ENCODE results near the gene GPX5.

Gene GPX5

GRCh38 chr6:28551891-28552666 lies 26.4 kb downstream of the GPX5 start:
- no peak overlapping the region for H3K27ac ChIP-seq (ENCODE audit: low read depth, low read length)
- H3K9ac ChIP-seq (ENCODE audit: low read length): no peak overlapping the region
- H3K4me1 ChIP-seq (ENCODE audit: control insufficient read depth, insufficient read depth, low read length): no peaks in the 10 kb centered on the region
- H3K36me3 ChIP-seq (ENCODE audit: control insufficient read depth, insufficient read depth, low read length): no peaks in the 10 kb centered on the region
- no peak overlapping the region for H3K4me3 ChIP-seq (ENCODE audit: low read length)
- peaks cover 4% of the 10 kb centered on the region for H3K27me3 ChIP-seq (ENCODE audit: control insufficient read depth, insufficient read depth, low read length)

- H3K4me3 ChIP-seq (ENCODE audit: low read length): no peak overlapping the region
- H3K27ac ChIP-seq (ENCODE audit: low read depth, low read length): no peak overlapping the region
- no peaks in the 10 kb centered on the region for H3K36me3 ChIP-seq (ENCODE audit: control insufficient read depth, insufficient read depth, low read length)
- no peaks in the 10 kb centered on the region for H3K4me1 ChIP-seq (ENCODE audit: control insufficient read depth, insufficient read depth, low read length)
- H3K9ac ChIP-seq (ENCODE audit: low read length): no peak overlapping the region
- H3K27me3 ChIP-seq (ENCODE audit: control insufficient read depth, insufficient read depth, low read length): peaks cover 4% of the 10 kb centered on the region
Measured at GRCh38 chr6:28553384-28553985, 27.8 kb downstream of the GPX5 start.

GRCh38 chr6:28553986-28554881 lies 28.6 kb downstream of the GPX5 start:
- no peak overlapping the region for H3K27ac ChIP-seq (ENCODE audit: low read depth, low read length)
- no peaks in the 10 kb centered on the region for H3K36me3 ChIP-seq (ENCODE audit: control insufficient read depth, insufficient read depth, low read length)
- no peaks in the 10 kb centered on the region for H3K4me1 ChIP-seq (ENCODE audit: control insufficient read depth, insufficient read depth, low read length)
- no peak overlapping the region for H3K9ac ChIP-seq (ENCODE audit: low read length)
- peaks cover 4% of the 10 kb centered on the region for H3K27me3 ChIP-seq (ENCODE audit: control insufficient read depth, insufficient read depth, low read length)
- H3K4me3 ChIP-seq (ENCODE audit: low read length): no peak overlapping the region

GRCh38 chr6:28555136-28555535 lies 29.5 kb downstream of the GPX5 start:
- Histone ChIP-seq H3K4me1 (ENCODE audit: control insufficient read depth, insufficient read depth, low read length) (no peaks in the 10 kb centered on the region), H3K9ac (ENCODE audit: low read length) (no peak overlapping the region), H3K4me3 (ENCODE audit: low read length) (no peak overlapping the region), H3K27me3 (ENCODE audit: control insufficient read depth, insufficient read depth, low read length) (peaks cover 4% of the 10 kb centered on the region), H3K27ac (ENCODE audit: low read depth, low read length) (no peak overlapping the region), H3K36me3 (ENCODE audit: control insufficient read depth, insufficient read depth, low read length) (no peaks in the 10 kb centered on the region)

GRCh38 chr6:28558629-28559028 lies 32.9 kb downstream of the GPX5 start:
- no peak overlapping the region for H3K27ac ChIP-seq (ENCODE audit: low read depth, low read length)
- H3K27me3 ChIP-seq (ENCODE audit: control insufficient read depth, insufficient read depth, low read length): peaks cover 4% of the 10 kb centered on the region
- no peaks in the 10 kb centered on the region for H3K4me1 ChIP-seq (ENCODE audit: control insufficient read depth, insufficient read depth, low read length)
- H3K36me3 ChIP-seq (ENCODE audit: control insufficient read depth, insufficient read depth, low read length): no peaks in the 10 kb centered on the region
- H3K4me3 ChIP-seq (ENCODE audit: low read length): no peak overlapping the region
- no peak overlapping the region for H3K9ac ChIP-seq (ENCODE audit: low read length)

- no peak overlapping the region for H3K4me3 ChIP-seq (ENCODE audit: low read length)
- H3K27ac ChIP-seq (ENCODE audit: low read depth, low read length): no peak overlapping the region
- H3K36me3 ChIP-seq (ENCODE audit: control insufficient read depth, insufficient read depth, low read length): no peaks in the 10 kb centered on the region
- no peaks in the 10 kb centered on the region for H3K27me3 ChIP-seq (ENCODE audit: control insufficient read depth, insufficient read depth, low read length)
- H3K4me1 ChIP-seq (ENCODE audit: control insufficient read depth, insufficient read depth, low read length): no peaks in the 10 kb centered on the region
- no peak overlapping the region for H3K9ac ChIP-seq (ENCODE audit: low read length)
Measured at GRCh38 chr6:28563430-28564095, 37.9 kb downstream of the GPX5 start.

GRCh38 chr6:28565823-28566526 lies 40.3 kb downstream of the GPX5 start:
- Histone ChIP-seq H3K36me3 (ENCODE audit: control insufficient read depth, insufficient read depth, low read length) (no peaks in the 10 kb centered on the region), H3K27ac (ENCODE audit: low read depth, low read length) (no peak overlapping the region), H3K27me3 (ENCODE audit: control insufficient read depth, insufficient read depth, low read length) (no peaks in the 10 kb centered on the region), H3K4me3 (ENCODE audit: low read length) (no peak overlapping the region), H3K4me1 (ENCODE audit: control insufficient read depth, insufficient read depth, low read length) (no peaks in the 10 kb centered on the region), H3K9ac (ENCODE audit: low read length) (no peak overlapping the region)

GRCh38 chr6:28566527-28567252 lies 41.0 kb downstream of the GPX5 start:
- H3K9ac ChIP-seq (ENCODE audit: low read length): no peak overlapping the region
- no peak overlapping the region for H3K27ac ChIP-seq (ENCODE audit: low read depth, low read length)
- no peak overlapping the region for H3K4me3 ChIP-seq (ENCODE audit: low read length)
- no peaks in the 10 kb centered on the region for H3K36me3 ChIP-seq (ENCODE audit: control insufficient read depth, insufficient read depth, low read length)
- H3K4me1 ChIP-seq (ENCODE audit: control insufficient read depth, insufficient read depth, low read length): no peaks in the 10 kb centered on the region
- no peaks in the 10 kb centered on the region for H3K27me3 ChIP-seq (ENCODE audit: control insufficient read depth, insufficient read depth, low read length)

- Histone ChIP-seq H3K27ac (ENCODE audit: low read depth, low read length) (no peak overlapping the region), H3K4me3 (ENCODE audit: low read length) (no peak overlapping the region), H3K27me3 (ENCODE audit: control insufficient read depth, insufficient read depth, low read length) (no peaks in the 10 kb centered on the region), H3K9ac (ENCODE audit: low read length) (no peak overlapping the region), H3K36me3 (ENCODE audit: control insufficient read depth, insufficient read depth, low read length) (no peaks in the 10 kb centered on the region), H3K4me1 (ENCODE audit: control insufficient read depth, insufficient read depth, low read length) (no peaks in the 10 kb centered on the region)
Measured at GRCh38 chr6:28567506-28567905, 41.8 kb downstream of the GPX5 start.

- no peaks in the 10 kb centered on the region for H3K4me1 ChIP-seq (ENCODE audit: control insufficient read depth, insufficient read depth, low read length)
- H3K9ac ChIP-seq (ENCODE audit: low read length): no peak overlapping the region
- H3K4me3 ChIP-seq (ENCODE audit: low read length): no peak overlapping the region
- H3K36me3 ChIP-seq (ENCODE audit: control insufficient read depth, insufficient read depth, low read length): no peaks in the 10 kb centered on the region
- no peak overlapping the region for H3K27ac ChIP-seq (ENCODE audit: low read depth, low read length)
- H3K27me3 ChIP-seq (ENCODE audit: control insufficient read depth, insufficient read depth, low read length): no peaks in the 10 kb centered on the region
Measured at GRCh38 chr6:28568515-28569108, 42.9 kb downstream of the GPX5 start.

- H3K27me3 ChIP-seq (ENCODE audit: control insufficient read depth, insufficient read depth, low read length): no peaks in the 10 kb centered on the region
- H3K36me3 ChIP-seq (ENCODE audit: control insufficient read depth, insufficient read depth, low read length): no peaks in the 10 kb centered on the region
- no peaks in the 10 kb centered on the region for H3K4me1 ChIP-seq (ENCODE audit: control insufficient read depth, insufficient read depth, low read length)
- H3K27ac ChIP-seq (ENCODE audit: low read depth, low read length): no peak overlapping the region
- H3K4me3 ChIP-seq (ENCODE audit: low read length): no peak overlapping the region
- no peak overlapping the region for H3K9ac ChIP-seq (ENCODE audit: low read length)
Measured at GRCh38 chr6:28569748-28570147, 44.1 kb downstream of the GPX5 start.
